GM10248 (cell line): ENCODE measurements around the gene TSC2.
"Not testable (repeated sequence)": the region's sequence is repeated elsewhere in the genome, so short reads cannot be mapped to it uniquely, and the experiment has no call there.

Source experiments
- CTCF ChIA-PET: fragments of 300-600 bp; sonication (Branson Sonifier 250); formaldehyde crosslinking; extraction: SDS; loops from one replicate; lab custom pipeline; 2021; ENCODE audit warnings: antibody characterized with exemption; lab: Yijun Ruan, JAX
- POLR2A ChIA-PET: fragments of 350-650 bp; sonication (Branson Sonifier 250); formaldehyde crosslinking; extraction: SDS; loops from one replicate; lab custom pipeline; 2020; ENCODE audit warnings: antibody characterized with exemption; lab: Yijun Ruan, JAX
- DNase-seq: peaks from one replicate; pipeline ENCODE4 v3.0.0; 2012; ENCODE audit errors: extremely low spot score
- TF ChIP-seq, protein P1 (sequence below): IDR thresholded peaks from 2 replicates; pipeline ENCODE4 v1.5.1; 2012; ENCODE audit warnings: mild to moderate bottlenecking, low read depth; ENCODE audit errors: extremely low read depth, missing control alignments, control extremely low read depth

Gene TSC2

GRCh38 chr16:2092256-2092620 is 44.5 kb downstream of the TSC2 start:
- POLR2A ChIA-PET = interaction anchor here (0.5 to 1.2 kb wide), 2 partner anchors 42 to 63 kb away, joined by 4 to 11 read pairs; partner anchors contain the start of gene TRAF7
- no peak for DNase-seq
- CTCF ChIA-PET = interaction anchor here (1.9 kb wide), 1 partner anchor 69 kb away, joined by 4 read pairs; no protein-coding TSS in a partner anchor
- TF ChIP-seq, protein P1, sequence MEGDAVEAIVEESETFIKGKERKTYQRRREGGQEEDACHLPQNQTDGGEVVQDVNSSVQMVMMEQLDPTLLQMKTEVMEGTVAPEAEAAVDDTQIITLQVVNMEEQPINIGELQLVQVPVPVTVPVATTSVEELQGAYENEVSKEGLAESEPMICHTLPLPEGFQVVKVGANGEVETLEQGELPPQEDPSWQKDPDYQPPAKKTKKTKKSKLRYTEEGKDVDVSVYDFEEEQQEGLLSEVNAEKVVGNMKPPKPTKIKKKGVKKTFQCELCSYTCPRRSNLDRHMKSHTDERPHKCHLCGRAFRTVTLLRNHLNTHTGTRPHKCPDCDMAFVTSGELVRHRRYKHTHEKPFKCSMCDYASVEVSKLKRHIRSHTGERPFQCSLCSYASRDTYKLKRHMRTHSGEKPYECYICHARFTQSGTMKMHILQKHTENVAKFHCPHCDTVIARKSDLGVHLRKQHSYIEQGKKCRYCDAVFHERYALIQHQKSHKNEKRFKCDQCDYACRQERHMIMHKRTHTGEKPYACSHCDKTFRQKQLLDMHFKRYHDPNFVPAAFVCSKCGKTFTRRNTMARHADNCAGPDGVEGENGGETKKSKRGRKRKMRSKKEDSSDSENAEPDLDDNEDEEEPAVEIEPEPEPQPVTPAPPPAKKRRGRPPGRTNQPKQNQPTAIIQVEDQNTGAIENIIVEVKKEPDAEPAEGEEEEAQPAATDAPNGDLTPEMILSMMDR = no peak

GRCh38 chr16:2092866-2093265 is 45.1 kb downstream of the TSC2 start:
- POLR2A ChIA-PET = interaction anchor here (1.2 kb wide), 1 partner anchor 63 kb away, joined by 4 read pairs; the partner anchor contains the start of gene TRAF7
- no peak for DNase-seq
- TF ChIP-seq, protein P1 = no peak
- CTCF ChIA-PET = no interaction called here

DNA sequence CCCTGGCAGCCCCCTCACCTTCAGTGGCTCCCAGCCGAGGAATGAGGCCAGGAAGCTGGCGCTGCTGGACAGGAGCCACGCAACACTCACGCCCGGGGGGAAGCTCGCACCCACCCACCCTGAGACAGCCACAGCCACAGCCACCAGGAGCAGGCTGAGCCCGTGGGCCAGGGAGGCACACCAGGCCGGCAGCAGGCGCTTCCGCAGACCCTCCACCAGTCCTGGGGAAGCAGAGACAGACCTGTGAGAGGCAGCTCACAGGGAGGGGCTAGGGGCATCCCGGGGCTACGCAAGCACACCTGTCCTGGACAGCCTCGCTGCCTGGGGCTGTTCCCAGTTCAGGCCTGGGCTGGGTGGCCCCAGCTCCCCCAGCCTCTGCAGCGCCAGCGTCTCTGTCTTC is 46.0 kb downstream of the TSC2 start:
- ChIA-PET CTCF (no interaction called here), POLR2A (no interaction called here)
- DNase-seq = no peak
- TF ChIP-seq, protein P1 = no peak

- DNase-seq = no peak
- ChIA-PET CTCF (no interaction called here), POLR2A (no interaction called here)
- TF ChIP-seq, protein P1 = no peak
Measured at GRCh38 chr16:2095315-2095853, 47.6 kb downstream of the TSC2 start.

GRCh38 chr16:2095918-2096582 is 48.3 kb downstream of the TSC2 start:
- TF ChIP-seq, protein P1 = no peak
- ChIA-PET POLR2A (no interaction called here), CTCF (no interaction called here)
- DNase-seq = no peak

DNA sequence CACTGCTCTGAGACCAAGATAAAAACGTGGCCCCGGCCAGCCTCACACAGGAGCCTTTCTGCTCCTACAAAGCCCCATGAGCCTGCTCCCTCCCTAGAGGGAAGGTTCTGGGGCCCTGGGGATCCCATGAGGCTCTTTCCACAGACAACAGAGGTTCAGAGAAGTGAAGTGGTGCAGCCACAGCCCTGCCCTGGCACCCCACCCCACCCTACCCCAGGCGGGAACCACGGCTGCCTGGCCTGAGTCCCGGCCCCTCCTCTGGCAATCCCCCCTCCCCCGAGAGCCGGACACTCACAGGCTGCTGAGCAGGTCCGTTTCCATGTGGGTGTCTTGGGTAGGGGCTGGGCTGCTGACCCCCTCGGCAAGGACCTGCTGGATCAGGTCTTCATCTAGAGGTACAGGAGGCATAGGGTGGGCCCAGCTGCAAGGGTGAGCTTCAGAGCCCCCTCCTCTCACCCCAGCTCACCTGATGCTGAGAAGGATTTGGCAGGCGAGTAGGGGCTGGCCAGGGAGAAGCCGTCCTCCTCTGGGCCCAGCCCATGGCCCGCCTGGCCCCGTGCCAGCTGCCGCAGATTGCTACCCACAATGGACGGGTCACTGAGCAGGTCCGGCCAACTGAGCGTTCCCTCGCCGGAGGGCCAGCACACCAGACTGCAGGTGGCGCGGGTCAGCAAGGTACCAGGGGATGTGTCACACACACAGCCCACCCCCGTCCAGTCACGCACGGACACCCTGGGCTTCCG is 49.2 kb downstream of the TSC2 start:
- TF ChIP-seq, protein P1 = no peak
- no peak for DNase-seq
- ChIA-PET POLR2A (no interaction called here), CTCF (no interaction called here)

DNA sequence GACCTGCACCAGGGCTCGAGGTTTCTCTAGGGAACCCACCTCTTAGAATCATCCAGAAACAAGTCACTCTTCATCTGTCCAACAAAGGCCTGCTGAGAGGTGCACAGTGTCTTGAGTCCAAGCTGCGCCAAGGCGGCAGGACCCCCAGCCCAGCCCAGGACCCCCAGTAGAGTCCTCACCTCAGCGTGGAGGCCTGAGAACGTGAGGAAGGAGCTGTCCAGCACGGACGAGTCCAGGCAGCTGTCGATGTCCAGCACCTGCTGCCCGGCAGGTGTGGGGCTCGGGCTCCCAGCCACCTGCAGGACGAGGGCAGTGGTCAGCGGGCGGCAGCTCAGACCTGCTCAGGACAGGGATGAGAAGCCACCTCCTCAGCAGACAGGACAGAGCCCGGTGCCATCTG is 49.9 kb downstream of the TSC2 start:
- POLR2A ChIA-PET = interaction anchor here (0.6 kb wide), 1 partner anchor 675 kb away, joined by 3 read pairs; no protein-coding TSS in a partner anchor
- CTCF ChIA-PET, DNase-seq: not testable (repeated sequence)

DNA sequence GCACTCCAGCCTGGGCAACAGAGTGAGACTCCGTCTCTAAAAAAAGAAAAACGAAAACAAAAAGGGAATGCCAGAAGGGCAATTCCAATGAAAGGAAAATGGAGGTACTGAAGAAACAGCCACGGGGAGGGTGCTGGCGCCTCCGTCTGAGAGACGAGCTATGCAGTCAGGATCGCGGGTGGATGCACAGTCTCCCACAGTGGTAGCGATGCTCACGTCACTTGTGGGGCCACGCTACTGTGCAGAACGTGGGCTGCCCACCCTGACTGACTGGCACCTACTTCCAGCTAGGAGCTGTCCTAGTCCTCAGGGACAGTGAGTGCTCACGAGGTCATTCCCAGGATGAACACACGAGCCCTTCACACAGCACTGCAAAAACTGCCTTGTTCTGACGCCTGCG is 53.8 kb downstream of the TSC2 start:
- DNase-seq, CTCF ChIA-PET, POLR2A ChIA-PET: not testable (repeated sequence)
